ENCODE measurements around the gene ADORA3. TPM values are rescaled to one million over a fixed set of nuclear protein-coding genes. Genes with fewer than 3 reads are reported as not detected.

Gene ADORA3
- total and polyA plus RNA-seq, 2 donors (not counting 3 experiments of a cell fraction or from before 2014, with no cell fraction given) = 0.31 TPM; not detected in 1

DNA sequence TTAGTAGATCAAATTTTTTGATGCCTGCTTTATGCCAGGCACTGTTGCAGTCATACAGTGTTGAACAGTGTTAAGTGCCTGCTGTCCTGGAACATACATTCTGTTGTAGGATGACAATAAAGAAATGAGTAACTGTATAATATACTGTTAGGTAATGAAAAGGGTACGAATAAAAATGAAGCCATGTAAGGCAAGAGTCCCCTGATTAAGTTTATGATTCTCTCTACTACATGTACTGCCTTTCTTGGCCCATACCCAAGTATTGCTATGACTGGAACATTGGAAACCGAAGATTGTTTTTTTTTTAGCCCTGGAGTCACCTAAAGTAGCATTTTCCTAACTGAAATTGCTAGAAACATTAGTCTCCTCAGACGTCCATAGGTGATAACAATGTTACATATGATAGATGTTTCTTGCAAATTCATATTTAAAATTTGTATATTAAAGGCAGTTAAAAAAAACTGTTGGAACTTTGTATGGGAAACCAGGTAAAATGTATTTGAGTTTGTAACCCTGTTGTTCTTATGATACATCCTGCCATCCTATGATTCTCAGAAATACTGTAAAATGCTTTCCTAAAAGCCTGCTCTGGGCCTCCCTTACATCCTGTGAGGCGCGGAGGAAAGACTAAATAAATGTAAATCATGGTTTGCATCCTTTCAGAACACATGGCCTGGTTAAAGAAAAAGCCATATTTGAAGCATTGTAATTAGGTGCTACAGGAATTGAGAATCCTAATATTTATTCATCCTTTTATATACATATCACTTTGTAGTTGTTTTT is 48.4 kb downstream of the ADORA3 start:
- dilution Hi-C loops (cut with MboI; ENCODE audit: extremely low pct_ligation_motif_present, low sequenced_read_pairs) (no loop called here), intact Hi-C loops (cut with micrococcal nuclease) (no loop called here)
- POLR2A ChIA-PET = no interaction called here

DNA sequence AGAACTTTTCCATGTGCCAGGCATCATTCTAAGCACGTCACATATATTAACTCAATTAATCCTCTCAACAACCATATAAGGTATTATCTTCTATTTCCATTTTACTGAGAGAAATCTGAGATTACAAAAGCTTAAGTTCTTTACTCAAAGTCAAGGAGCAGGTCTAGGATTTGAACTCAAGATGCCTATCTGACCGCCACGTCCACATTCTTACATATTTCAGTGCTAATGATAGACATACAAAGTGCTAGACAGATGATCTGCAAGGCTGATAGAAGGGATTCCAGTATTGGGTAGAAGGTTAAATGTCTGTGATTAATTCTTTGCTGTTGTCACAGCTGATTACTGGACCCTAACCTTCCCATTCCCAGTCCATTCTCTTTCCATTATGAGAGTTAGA is 49.7 kb downstream of the ADORA3 start:
- Histone ChIP-seq H3K4me3 (replicated peaks in 1 of 3; ENCODE audit: insufficient read depth in 1 of 3, low read depth in 1 of 3, low read length in 3 of 3) (no peak overlapping the region), H3K9me3 (replicated peaks; ENCODE audit: control insufficient read depth, insufficient read depth, low read length) (no peaks in the 10 kb centered on the region), H3K4me1 (ENCODE audit: control insufficient read depth, extremely low read depth, insufficient read depth, low read length) (peaks cover 9% of the 10 kb centered on the region), H4K20me1 (replicated peaks; ENCODE audit: control insufficient read depth, extremely low read depth, insufficient read depth, low read length) (peaks cover 4% of the 10 kb centered on the region), H2AFZ (ENCODE audit: low read depth, low read length) (no peak overlapping the region), H3K27ac (ENCODE audit: insufficient read depth, low read depth, low read length) (no peak overlapping the region), H3K9me1 (replicated peaks; ENCODE audit: control insufficient read depth, extremely low read depth, insufficient read depth, low read length) (no peaks in the 10 kb centered on the region), H3K9ac (replicated peaks; ENCODE audit: extremely low read depth, insufficient read depth, low read length) (no peak overlapping the region), H3K4me2 (ENCODE audit: insufficient read depth, low read length) (no peak overlapping the region), H3K27me3 (ENCODE audit: control insufficient read depth in 2 of 2, insufficient read depth in 2 of 2, low read length in 2 of 2) (no peaks in the 10 kb centered on the region), H3K79me2 (ENCODE audit: control insufficient read depth, insufficient read depth, low read length) (peaks cover 64% of the 10 kb centered on the region), H3K36me3 (ENCODE audit: control insufficient read depth in 2 of 2, extremely low read depth in 1 of 2, insufficient read depth in 2 of 2, low read length in 2 of 2) (peaks cover 0 to 32% of the 10 kb centered on the region in 2 experiments)
- no peak for DNase-seq (ENCODE audit: low read depth, low spot score)
- POLR2A ChIA-PET = interaction anchor here (1.8 kb wide), 1 partner anchor 9 kb away, joined by 4 read pairs; no protein-coding TSS in a partner anchor
- dilution Hi-C loops (cut with MboI; ENCODE audit: extremely low pct_ligation_motif_present, low sequenced_read_pairs) = no loop called here
- CTCF ChIA-PET = interaction anchor here (0.9 to 1.0 kb wide), 2 partner anchors 28 to 32 kb away, joined by 3 read pairs; no protein-coding TSS in a partner anchor
- no peak for TF ChIP-seq FOS (IDR thresholded peaks at IDR 0.05; ENCODE audit: borderline replicate concordance, insufficient read depth, low read length)
- no peak for TF ChIP-seq JUN (IDR thresholded peaks at IDR 0.05; ENCODE audit: borderline replicate concordance, insufficient read depth, insufficient read length, low read depth)
- no peak for TF ChIP-seq MYC (IDR thresholded peaks at IDR 0.05; ENCODE audit: low read depth, low read length)
- TF ChIP-seq POLR2AphosphoS5 (IDR thresholded peaks at IDR 0.05; ENCODE audit: insufficient read depth, low read depth, low read length) = no peak
- BruUV-seq (replicated peaks) = no TSS peak
- intact Hi-C loops (cut with micrococcal nuclease) = no loop called here
- FAIRE-seq = no peak

More for the DNA sequence above, 48.4 kb downstream of the ADORA3 start:
- Histone ChIP-seq H3K27me3 (ENCODE audit: control insufficient read depth in 2 of 2, insufficient read depth in 2 of 2, low read length in 2 of 2) (no peaks in the 10 kb centered on the region), H3K9ac (replicated peaks; ENCODE audit: extremely low read depth, insufficient read depth, low read length) (no peak overlapping the region), H3K9me1 (replicated peaks; ENCODE audit: control insufficient read depth, extremely low read depth, insufficient read depth, low read length) (no peaks in the 10 kb centered on the region), H2AFZ (ENCODE audit: low read depth, low read length) (no peak overlapping the region), H3K4me1 (ENCODE audit: control insufficient read depth, extremely low read depth, insufficient read depth, low read length) (peaks cover 8% of the 10 kb centered on the region), H3K4me2 (ENCODE audit: insufficient read depth, low read length) (no peak overlapping the region), H3K9me3 (replicated peaks; ENCODE audit: control insufficient read depth, insufficient read depth, low read length) (no peaks in the 10 kb centered on the region), H3K79me2 (ENCODE audit: control insufficient read depth, insufficient read depth, low read length) (peaks cover 54% of the 10 kb centered on the region), H3K27ac (ENCODE audit: insufficient read depth, low read depth, low read length) (no peak overlapping the region), H3K36me3 (ENCODE audit: control insufficient read depth in 2 of 2, extremely low read depth in 1 of 2, insufficient read depth in 2 of 2, low read length in 2 of 2) (peaks cover 2 to 42% of the 10 kb centered on the region in 2 experiments), H3K4me3 (replicated peaks in 1 of 3; ENCODE audit: insufficient read depth in 1 of 3, low read depth in 1 of 3, low read length in 3 of 3) (no peak overlapping the region), H4K20me1 (replicated peaks; ENCODE audit: control insufficient read depth, extremely low read depth, insufficient read depth, low read length) (peaks cover 4% of the 10 kb centered on the region)
- no TSS peak for BruUV-seq (replicated peaks)
- DNase-seq (ENCODE audit: low read depth, low spot score) (no peak), FAIRE-seq (no peak)
- TF ChIP-seq MYC (IDR thresholded peaks at IDR 0.05; ENCODE audit: low read depth, low read length) = no peak
- no peak for TF ChIP-seq EZH2 (IDR thresholded peaks at IDR 0.05; ENCODE audit: borderline replicate concordance, low read depth, low read length, severe bottlenecking)
- CTCF ChIA-PET = no interaction called here
